GM12878 (cell line): ENCODE results near the gene S100A9. TPM values are rescaled to one million over a fixed set of nuclear protein-coding genes. Genes with fewer than 3 reads are reported as not detected.

Experiments
- ATAC-seq: fragments of 200-7000 bp; cut with Tn5 transposase; 3 replicates; pipeline ENCODE4 v1.9.1; 2020; ENCODE audit warnings: mild to moderate bottlenecking, moderate library complexity
- BruUV-seq: library from RNA; stranded (reverse); fragments of 400-500 nt; replicated peaks from 2 replicates; lab custom pipeline; 2021; lab: Mats Ljungman, UMichigan
- CTCF ChIA-PET: fragments of 300-600 bp; sonication (Branson Sonifier 250); formaldehyde crosslinking; extraction: SDS; loops from one replicate; lab custom pipeline; 2021; ENCODE audit warnings: inconsistent platforms; lab: Yijun Ruan, JAX
- POLR2A ChIA-PET: fragments of 350-600 bp; formaldehyde crosslinking; extraction: SDS; loops from one replicate; lab custom pipeline; 2021; ENCODE audit warnings: inconsistent platforms; lab: Charles Lee
- RAD21 ChIA-PET: fragments of 300-600 bp; sonication (Branson Sonifier 250); formaldehyde crosslinking; loops from one replicate; lab custom pipeline; 2023; ENCODE audit warnings: antibody characterized with exemption; ENCODE audit not compliant: unreplicated experiment; lab: Charles Lee
- SMC1A ChIA-PET: fragments of 300-600 bp; sonication (Branson Sonifier 250); formaldehyde crosslinking; loops from one replicate; lab custom pipeline; 2023; ENCODE audit not compliant: unreplicated experiment, uncharacterized antibody; lab: Charles Lee
- DNase-seq: peaks from one replicate; pipeline ENCODE4 v3.0.0-alpha.2; 2011; ENCODE audit warnings: low read depth, low spot score
- FAIRE-seq: peaks from 3 replicates; lab custom pipeline; 2011; peaks lifted over from hg19 to GRCh38; lab: Jason Lieb, UNC
- H2AFZ ChIP-seq: 2 replicates; pipeline ENCODE4 v1.6.0; 2011; ENCODE audit warnings: low read depth, low read length, control low read depth; ENCODE audit not compliant: control insufficient read depth
- H3K27ac ChIP-seq: 2 replicates; pipeline ENCODE4 v1.5.1; 2011; ENCODE audit warnings: control low read depth; ENCODE audit not compliant: control insufficient read depth, insufficient read depth
- H3K27me3 ChIP-seq, 2 experiments: replicated peaks in 1 of 2; 2 replicates each; pipeline versions ENCODE4 v1.6.0 to v1.6.1; 2011; ENCODE audit warnings: low read length in 1 of 2; ENCODE audit not compliant: control insufficient read depth in 2 of 2, insufficient read depth in 2 of 2
- H3K36me3 ChIP-seq, 2 experiments: 2 replicates each; pipeline ENCODE4 v1.5.1; 2011; ENCODE audit warnings: low read length in 1 of 2; ENCODE audit not compliant: control insufficient read depth in 2 of 2, insufficient read depth in 2 of 2
- H3K4me1 ChIP-seq: 2 replicates; pipeline ENCODE4 v1.6.1; 2011; ENCODE audit warnings: mild to moderate bottlenecking, low read length, moderate library complexity, mixed read lengths; ENCODE audit not compliant: control insufficient read depth, insufficient read depth
- H3K4me2 ChIP-seq: 2 replicates; pipeline ENCODE4 v1.6.0; 2011; ENCODE audit warnings: control low read depth; ENCODE audit not compliant: control insufficient read depth, insufficient read depth
- H3K4me3 ChIP-seq: fragments of 200-600 bp; sonication (generic); 2 replicates; pipeline ENCODE4 v1.5.1; 2016
- H3K79me2 ChIP-seq: 2 replicates; pipeline ENCODE4 v1.6.0; 2011; ENCODE audit warnings: low read length; ENCODE audit not compliant: control insufficient read depth, insufficient read depth
- H3K9ac ChIP-seq: 2 replicates; pipeline ENCODE4 v1.8.0; 2011; ENCODE audit warnings: low read length, control low read depth, mixed read lengths; ENCODE audit not compliant: control insufficient read depth, insufficient read depth
- H3K9me3 ChIP-seq: replicated peaks from 3 replicates; pipeline ENCODE4 v1.5.1; 2011; ENCODE audit warnings: mild to moderate bottlenecking, low read length; ENCODE audit not compliant: control insufficient read depth, insufficient read depth
- H4K20me1 ChIP-seq: 2 replicates; pipeline ENCODE4 v1.6.0; 2011; ENCODE audit not compliant: control insufficient read depth, insufficient read depth
- CHD2 ChIP-seq: IDR thresholded peaks from 2 replicates; pipeline ENCODE4 v1.6.1; 2011; ENCODE audit warnings: low read depth, low read length, improper control_type of control experiment, borderline replicate concordance
- PAX8 ChIP-seq: fragments of 450-650 bp; IDR thresholded peaks from 2 replicates; pipeline ENCODE4 v1.6.1; 2017; ENCODE audit warnings: mild to moderate bottlenecking, moderate library complexity
- SIN3A ChIP-seq: IDR thresholded peaks from 2 replicates; pipeline ENCODE4 v1.6.1; 2012; ENCODE audit warnings: low read depth, low read length, improper control_type of control experiment
- SMARCA5 ChIP-seq: fragments of 450-650 bp; IDR thresholded peaks from 2 replicates; pipeline ENCODE4 v1.6.1; 2017; ENCODE audit warnings: mild to moderate bottlenecking
- TARDBP ChIP-seq: IDR thresholded peaks from 2 replicates; pipeline ENCODE4 v1.6.1; 2016; ENCODE audit warnings: borderline replicate concordance
- ZNF274 ChIP-seq: IDR thresholded peaks from one replicate; pipeline ENCODE4 v1.8.0; 2011; ENCODE audit not compliant: insufficient read length, insufficient read depth
- WGBS: methylation state at CpG from one replicate; pipeline ENCODE4 v1.1.6; 2016; ENCODE audit warnings: low lambda C conversion rate; ENCODE audit not compliant: insufficient replicate concordance, insufficient coverage; ENCODE audit errors: missing lambda C conversion rate; 5-methylcytosine and 5-hydroxymethylcytosine counted together
- in situ Hi-C: fragments of 300-500 bp; cut with MboI; formaldehyde crosslinking; loops from 9 replicates; pipeline ENCODE4 v1.14.3; 2018; ENCODE audit warnings: mixed read lengths
- intact Hi-C: fragments of 100-400 bp; cut with micrococcal nuclease; formaldehyde crosslinking; loops from one replicate; pipeline ENCODE4 v1.14.2; 2022; ENCODE audit not compliant: unreplicated experiment
- polyA plus RNA-seq, 11 experiments: library from polyadenylated mRNA; depleted of rRNA in 4 of 11; unstranded in 6 of 11; stranded (reverse) in 5 of 11; fragments of >200 nt; fragmentation: Nextera tagmentation in 4 of 11; fragmentation: Illumina TruSeq in 1 of 11; extraction: Ambion mirVana in 4 of 11; extraction: Trizol in 1 of 11; gene quantifications; 1 replicate in 1 of 11; 2 replicates in 10 of 11; pipeline versions ENCODE4 v1.2.1 to v1.2.3, GENCODE V29; 2011 to 2016; ENCODE audit warnings: inconsistent platforms in 2 of 11, missing spikeins in 2 of 11, low read depth in 1 of 11
- total RNA-seq, 4 experiments: library from RNA; depleted of rRNA in 3 of 4; stranded (reverse); fragments of >200 nt in 3 of 4; fragmentation: Illumina TruSeq in 1 of 4; extraction: Trizol in 1 of 4; gene quantifications; 2 replicates each; pipeline versions ENCODE4 v1.2.1 to v1.2.3, GENCODE V29; 2013 to 2021

S100A9 gene
- total and polyA plus RNA-seq, 10 of the 15 experiments (the other 5 are each of a cell fraction or from before 2014, with no cell fraction given) = 0.22 to 1.7 (median 0.49) TPM; not detected in 3

DNA sequence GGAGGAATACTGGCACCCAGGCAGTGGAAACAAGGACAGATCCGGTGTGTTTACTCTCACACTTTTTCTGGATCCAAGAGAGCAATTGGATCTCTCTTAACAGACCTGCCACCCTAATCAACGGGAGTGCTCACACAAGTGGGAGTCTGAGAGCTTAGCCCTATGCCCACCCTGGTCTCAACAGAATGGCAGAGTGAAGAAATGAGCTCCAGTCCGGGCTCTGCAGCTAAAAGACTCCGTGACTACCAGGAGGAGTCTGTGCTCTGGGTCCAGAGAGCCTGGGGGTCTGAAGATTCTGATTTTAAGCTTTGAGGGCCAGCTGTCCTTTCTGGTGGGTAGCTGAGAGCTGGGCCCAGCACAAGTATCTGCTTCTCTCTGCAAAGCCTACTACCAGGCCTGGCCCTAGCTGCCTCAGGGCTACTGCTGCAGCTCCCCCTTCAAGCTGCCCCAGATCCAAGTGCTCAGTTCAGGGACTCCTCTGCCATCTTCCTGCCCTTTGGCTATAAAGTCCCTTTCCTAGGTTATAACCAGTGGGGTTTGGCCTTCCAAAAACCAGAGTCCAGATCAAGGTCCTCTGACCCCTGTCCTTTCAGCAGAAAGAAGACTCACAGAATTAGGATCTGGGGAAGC lies 3.9 kb downstream of the S100A9 start:
- in situ Hi-C loops (no loop called here), intact Hi-C loops (no loop called here)
- Histone ChIP-seq H3K9ac (no peak overlapping the region), H4K20me1 (no peaks in the 10 kb centered on the region), H3K27ac (no peak overlapping the region), H3K9me3 (no peaks in the 10 kb centered on the region), H3K27me3 (no peaks in the 10 kb centered on the region), H3K36me3 (no peaks in the 10 kb centered on the region), H3K79me2 (no peaks in the 10 kb centered on the region), H3K4me1 (no peaks in the 10 kb centered on the region), H2AFZ (no peak overlapping the region), H3K4me3 (no peak overlapping the region), H3K4me2 (no peak overlapping the region)
- no peak for ATAC-seq
- ChIA-PET RAD21 (interaction anchor here (1.6 to 1.9 kb wide), 2 partner anchors 8 to 133 kb away, joined by 5 to 6 read pairs; no protein-coding TSS in a partner anchor), SMC1A (interaction anchor here (0.7 to 1.5 kb wide), 3 partner anchors 9 to 133 kb away, joined by 3 read pairs; no protein-coding TSS in a partner anchor), CTCF (interaction anchor here (0.7 to 1.9 kb wide), 4 partner anchors 8 to 134 kb away, joined by 4 to 13 read pairs (median 8); no protein-coding TSS in a partner anchor), POLR2A (no interaction called here)
- 0% methylated on average over 4 of the region's 4 CpGs for WGBS
- no TSS peak for BruUV-seq
- FAIRE-seq = no peak
- TF ChIP-seq CHD2 (no peak), SIN3A (no peak), TARDBP (no peak)
- DNase-seq = no peak

DNA sequence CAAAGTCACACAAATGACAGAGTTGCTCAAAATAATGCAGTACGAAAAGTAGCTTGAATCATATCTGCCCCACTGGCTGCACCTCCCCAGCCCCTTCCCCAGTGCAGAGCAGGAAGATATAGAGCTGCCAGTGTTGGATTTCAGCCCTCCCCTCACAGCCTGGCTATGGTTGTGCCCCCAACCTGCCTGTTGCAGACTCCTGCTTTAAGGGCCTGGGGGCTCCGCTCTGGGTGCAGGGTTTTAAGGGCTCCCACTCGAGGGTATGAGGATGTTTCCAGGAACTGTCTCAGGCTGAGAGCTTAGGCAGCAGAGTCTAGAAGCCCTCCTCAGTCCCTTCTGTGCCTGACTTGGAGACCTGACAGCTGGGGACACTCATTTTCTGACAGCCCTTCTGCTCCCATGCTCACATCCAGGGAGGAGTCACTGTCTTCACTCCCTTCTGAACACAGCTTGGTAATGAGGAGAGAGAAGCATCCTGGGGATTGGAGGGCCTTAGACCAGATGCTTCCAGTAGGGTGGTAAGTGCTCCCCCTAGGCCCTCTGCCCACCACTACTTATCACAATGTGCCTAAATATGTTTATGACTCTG lies 4.6 kb downstream of the S100A9 start:
- no peaks in the 10 kb centered on the region for H3K27me3 ChIP-seq
- ChIA-PET RAD21 (interaction anchor here (1.6 to 1.9 kb wide), 2 partner anchors 9 to 133 kb away, joined by 5 to 6 read pairs; no protein-coding TSS in a partner anchor), CTCF (interaction anchor here (0.7 to 1.9 kb wide), 4 partner anchors 9 to 133 kb away, joined by 4 to 13 read pairs (median 8); no protein-coding TSS in a partner anchor), POLR2A (no interaction called here), SMC1A (interaction anchor here (1.4 to 1.5 kb wide), 2 partner anchors 9 to 132 kb away, joined by 3 read pairs; no protein-coding TSS in a partner anchor)
- DNase-seq (no peak), FAIRE-seq (no peak), ATAC-seq (no peak)
- no peaks in the 10 kb centered on the region for H4K20me1 ChIP-seq
- H3K79me2 ChIP-seq = no peaks in the 10 kb centered on the region
- TF ChIP-seq SMARCA5 (no peak), PAX8 (no peak), ZNF274 (no peak)
- in situ Hi-C loops (no loop called here), intact Hi-C loops (no loop called here)
- whole genome bisulfite sequencing = 19% methylated on average over 3 of the region's 3 CpGs
- H3K27ac ChIP-seq = no peak overlapping the region
- H3K9me3 ChIP-seq = no peaks in the 10 kb centered on the region
- H3K9ac ChIP-seq = no peak overlapping the region
- no peaks in the 10 kb centered on the region for H3K36me3 ChIP-seq
- H3K4me2 ChIP-seq = no peak overlapping the region
- no TSS peak for BruUV-seq
- H2AFZ ChIP-seq = no peak overlapping the region
- no peak overlapping the region for H3K4me3 ChIP-seq
- no peaks in the 10 kb centered on the region for H3K4me1 ChIP-seq
